WTC11 (cell line): ENCODE measurements around the gene MRTFB. TPM values are rescaled to one million over a fixed set of nuclear protein-coding genes. Genes with fewer than 3 reads are reported as not detected.

Experiments
- ATF3 ChIP-seq: sonication (generic); formaldehyde crosslinking; conservative IDR thresholded peaks from 2 replicates; pipeline ENCODE4 v1.8.1; 2022; ENCODE audit warnings: mild to moderate bottlenecking, missing genetic modification reagents
- CBFB ChIP-seq: sonication (generic); formaldehyde crosslinking; IDR thresholded peaks from 2 replicates; pipeline ENCODE4 v1.8.1; 2022; ENCODE audit warnings: mild to moderate bottlenecking, low read depth, missing genetic modification reagents
- E2F5 ChIP-seq: sonication (generic); formaldehyde crosslinking; IDR thresholded peaks from 2 replicates; pipeline ENCODE4 v1.8.1; 2022; ENCODE audit warnings: mild to moderate bottlenecking, moderate library complexity, missing genetic modification reagents
- ELF4 ChIP-seq: sonication (generic); formaldehyde crosslinking; IDR thresholded peaks from 2 replicates; pipeline ENCODE4 v1.8.1; 2022; ENCODE audit warnings: low read depth, mild to moderate bottlenecking, moderate library complexity, missing genetic modification reagents
- ERG ChIP-seq: fragments of 250-450 bp; sonication (Bioruptor Pico); IDR thresholded peaks from 2 replicates; pipeline ENCODE4 v1.8.0; 2021; ENCODE audit warnings: mild to moderate bottlenecking
- ESRRA ChIP-seq: sonication (generic); formaldehyde crosslinking; IDR thresholded peaks from 2 replicates; pipeline ENCODE4 v1.8.1; 2022; ENCODE audit warnings: mild to moderate bottlenecking, missing genetic modification reagents, borderline replicate concordance
- FOXK1 ChIP-seq: sonication (generic); formaldehyde crosslinking; IDR thresholded peaks from 2 replicates; pipeline ENCODE4 v1.8.0; 2022; ENCODE audit warnings: mild to moderate bottlenecking, moderate library complexity, missing genetic modification reagents
- FOXP1 ChIP-seq: sonication (generic); formaldehyde crosslinking; IDR thresholded peaks from 2 replicates; pipeline ENCODE4 v1.8.0; 2022; ENCODE audit warnings: missing genetic modification reagents, mild to moderate bottlenecking, moderate library complexity, borderline replicate concordance
- FOXP4 ChIP-seq: sonication (generic); formaldehyde crosslinking; IDR thresholded peaks from 2 replicates; pipeline ENCODE4 v1.8.0; 2022; ENCODE audit warnings: mild to moderate bottlenecking, missing genetic modification reagents
- GABPB1 ChIP-seq: sonication (generic); formaldehyde crosslinking; IDR thresholded peaks from 2 replicates; pipeline ENCODE4 v1.8.1; 2023; ENCODE audit warnings: mild to moderate bottlenecking, missing genetic modification reagents
- GRHL2 ChIP-seq: fragments of 250-450 bp; sonication (Bioruptor Pico); IDR thresholded peaks from 2 replicates; pipeline ENCODE4 v1.8.0; 2022; ENCODE audit warnings: mild to moderate bottlenecking, moderate library complexity; ENCODE audit not compliant: insufficient replicate concordance, severe bottlenecking
- GTF2I ChIP-seq: fragments of 250-450 bp; sonication (Bioruptor Pico); conservative IDR thresholded peaks from 2 replicates; pipeline ENCODE4 v1.4.0; 2021; ENCODE audit warnings: mild to moderate bottlenecking
- HMGA2 ChIP-seq: fragments of 250-450 bp; sonication (Bioruptor Pico); IDR thresholded peaks from 2 replicates; pipeline ENCODE4 v1.4.0; 2021; ENCODE audit warnings: mild to moderate bottlenecking, moderate library complexity
- JAZF1 ChIP-seq: fragments of 250-450 bp; sonication (Bioruptor Pico); IDR thresholded peaks from 2 replicates; pipeline ENCODE4 v1.9.0; 2021; ENCODE audit warnings: moderate library complexity, mild to moderate bottlenecking, inconsistent platforms
- KAT7 ChIP-seq: sonication (generic); formaldehyde crosslinking; IDR thresholded peaks from 2 replicates; pipeline ENCODE4 v1.8.1; 2023; ENCODE audit warnings: missing genetic modification reagents, mild to moderate bottlenecking, borderline replicate concordance
- MAX ChIP-seq: sonication (generic); formaldehyde crosslinking; IDR thresholded peaks from 2 replicates; pipeline ENCODE4 v1.8.0; 2022; ENCODE audit warnings: mild to moderate bottlenecking, missing genetic modification reagents
- MXD4 ChIP-seq: fragments of 250-450 bp; sonication (Bioruptor Pico); IDR thresholded peaks from 2 replicates; pipeline ENCODE4 v1.8.0; 2021; ENCODE audit warnings: mild to moderate bottlenecking, moderate library complexity, borderline replicate concordance
- NFE2L1 ChIP-seq: sonication (generic); formaldehyde crosslinking; IDR thresholded peaks from 2 replicates; pipeline ENCODE4 v1.8.1; 2023; ENCODE audit warnings: missing genetic modification reagents
- NR3C1 ChIP-seq: sonication (generic); formaldehyde crosslinking; conservative IDR thresholded peaks from 2 replicates; pipeline ENCODE4 v1.8.1; 2023; ENCODE audit warnings: low read depth, mild to moderate bottlenecking, missing genetic modification reagents
- OVOL2 ChIP-seq: fragments of 250-450 bp; sonication (Bioruptor Pico); IDR thresholded peaks from 2 replicates; pipeline ENCODE4 v1.9.0; 2021; ENCODE audit warnings: mild to moderate bottlenecking, borderline replicate concordance
- PRRX2 ChIP-seq: fragments of 250-450 bp; sonication (Bioruptor Pico); IDR thresholded peaks from 2 replicates; pipeline ENCODE4 v1.8.0; 2021; ENCODE audit warnings: mild to moderate bottlenecking
- RELA ChIP-seq: sonication (generic); formaldehyde crosslinking; IDR thresholded peaks from 2 replicates; pipeline ENCODE4 v1.8.1; 2022; ENCODE audit warnings: missing genetic modification reagents, mild to moderate bottlenecking, borderline replicate concordance
- SMAD4 ChIP-seq: sonication (generic); formaldehyde crosslinking; IDR thresholded peaks from 2 replicates; pipeline ENCODE4 v1.8.0; 2022; ENCODE audit warnings: mild to moderate bottlenecking, missing genetic modification reagents
- SP1 ChIP-seq: sonication (generic); formaldehyde crosslinking; conservative IDR thresholded peaks from 2 replicates; pipeline ENCODE4 v1.8.1; 2022; ENCODE audit warnings: missing genetic modification reagents
- TCF7 ChIP-seq: sonication (generic); formaldehyde crosslinking; IDR thresholded peaks from 2 replicates; pipeline ENCODE4 v1.8.0; 2022; ENCODE audit warnings: mild to moderate bottlenecking, low read depth, missing genetic modification reagents, moderate library complexity
- TEAD4 ChIP-seq: sonication (generic); formaldehyde crosslinking; IDR thresholded peaks from 2 replicates; pipeline ENCODE4 v1.8.0; 2022; ENCODE audit warnings: mild to moderate bottlenecking, missing genetic modification reagents
- USF1 ChIP-seq: sonication (generic); formaldehyde crosslinking; IDR thresholded peaks from 2 replicates; pipeline ENCODE4 v1.8.0; 2022; ENCODE audit warnings: mild to moderate bottlenecking, missing genetic modification reagents
- ZBTB43 ChIP-seq: sonication (generic); formaldehyde crosslinking; IDR thresholded peaks from 2 replicates; pipeline ENCODE4 v1.8.1; 2023; ENCODE audit warnings: mild to moderate bottlenecking, missing genetic modification reagents
- ZNF138 ChIP-seq: sonication (generic); formaldehyde crosslinking; conservative IDR thresholded peaks from 2 replicates; pipeline ENCODE4 v1.8.1; 2022; ENCODE audit warnings: mild to moderate bottlenecking, moderate library complexity, missing genetic modification reagents
- ZNF317 ChIP-seq: sonication (generic); formaldehyde crosslinking; IDR thresholded peaks from 2 replicates; pipeline ENCODE4 v1.8.1; 2023; ENCODE audit warnings: low read depth, mild to moderate bottlenecking, moderate library complexity, missing genetic modification reagents, borderline replicate concordance
- ZNF416 ChIP-seq: fragments of 250-450 bp; sonication (Bioruptor Pico); IDR thresholded peaks from 2 replicates; pipeline ENCODE4 v1.9.0; 2021; ENCODE audit warnings: mild to moderate bottlenecking, inconsistent platforms
- ZNF423 ChIP-seq: fragments of 250-450 bp; sonication (Bioruptor Pico); IDR thresholded peaks from 2 replicates; pipeline ENCODE4 v2.1.2; 2022; ENCODE audit warnings: mild to moderate bottlenecking, moderate library complexity
- ZNF671 ChIP-seq: fragments of 250-450 bp; sonication (Bioruptor Pico); IDR thresholded peaks from 2 replicates; pipeline ENCODE4 v1.8.0; 2021; ENCODE audit warnings: mild to moderate bottlenecking
- total RNA-seq: library from RNA; stranded (reverse); gene quantifications from 3 replicates; pipeline ENCODE4 v1.2.3, GENCODE V29; 2021

The MRTFB gene
- total RNA-seq, 1 experiment from 2014 or later = 30.8 TPM

GRCh38 chr16:14070877-14071575 is at the start of gene MRTFB (continued):
- peak; percentile 25; the same call in 1 of the 2 replicates for TF ChIP-seq USF1 (CRISPR knock-in tag)
- 0 out of 2 replicates have a peak, but pooled peaks have one; percentile 32 for TF ChIP-seq ELF4 (CRISPR knock-in tag)
- no peak; the same call in 1 of the 2 replicates for TF ChIP-seq TCF7
- peak; percentile 88 for TF ChIP-seq MAX (CRISPR knock-in tag)
- peak; percentile 89 for TF ChIP-seq SP1 (CRISPR knock-in tag)
- peak; percentile 54; the same call in 1 of the 2 replicates for TF ChIP-seq FOXP1 (CRISPR knock-in tag)
- no peak for TF ChIP-seq GRHL2 (CRISPR knock-in tag)
- peak; percentile 93 for TF ChIP-seq E2F5
- TF ChIP-seq TEAD4 (CRISPR knock-in tag) = no peak
- peak; percentile 83 for TF ChIP-seq GABPB1 (CRISPR knock-in tag)
- no peak for TF ChIP-seq ZNF671 (CRISPR knock-in tag)
- TF ChIP-seq ZNF423 (CRISPR knock-in tag) = no peak
- no peak for TF ChIP-seq CBFB (CRISPR knock-in tag)
- no peak for TF ChIP-seq ZNF416 (CRISPR knock-in tag)
- 0 out of 2 replicates have a peak, but pooled peaks have one; percentile 30 for TF ChIP-seq FOXK1
- no peak for TF ChIP-seq OVOL2 (CRISPR knock-in tag)
- no peak for TF ChIP-seq HMGA2 (CRISPR knock-in tag)
- no peak; the same call in 1 of the 2 replicates for TF ChIP-seq KAT7 (CRISPR knock-in tag)
- TF ChIP-seq NFE2L1 = no peak
- TF ChIP-seq MXD4 (CRISPR knock-in tag) = no peak
- TF ChIP-seq ERG (CRISPR knock-in tag) = no peak
- TF ChIP-seq ZBTB43 = no peak
- no peak for TF ChIP-seq JAZF1 (CRISPR knock-in tag)
- TF ChIP-seq RELA (CRISPR knock-in tag) = 0 out of 2 replicates have a peak, but pooled peaks have one; percentile 69
- no peak for TF ChIP-seq ZNF138 (CRISPR knock-in tag)
- TF ChIP-seq PRRX2 = no peak
- no peak for TF ChIP-seq NR3C1 (CRISPR knock-in tag)
- TF ChIP-seq GTF2I (CRISPR knock-in tag) = no peak
- TF ChIP-seq ZNF317 (CRISPR knock-in tag) = 0 out of 2 replicates have a peak, but pooled peaks have one; percentile 33
- 0 out of 2 replicates have a peak, but pooled peaks have one; percentile 26 for TF ChIP-seq ESRRA (CRISPR knock-in tag)
- no peak for TF ChIP-seq SMAD4 (CRISPR knock-in tag)
- no peak for TF ChIP-seq ATF3 (CRISPR knock-in tag)
- peak; percentile 74 for TF ChIP-seq FOXP4 (CRISPR knock-in tag)
